Measurements from ENCODE around the gene SGPP1. TPM values are rescaled to one million over a fixed set of nuclear protein-coding genes. Genes with fewer than 3 reads are reported as not detected.
"Not testable (repeated sequence)": the region's sequence is repeated elsewhere in the genome, so short reads cannot be mapped to it uniquely, and the experiment has no call there.

The SGPP1 gene
- total and polyA plus RNA-seq, 12 donors, result 4.0 to 9.0 (median 4.7) TPM

GRCh38 chr14:63752449-63753169 lies 24.7 kb upstream of the SGPP1 start:
- Histone ChIP-seq H3K27ac (no peak overlapping the region), H3K4me1 (no peaks in the 10 kb centered on the region), H3K9me3 (no peaks in the 10 kb centered on the region), H3K27me3 (peaks cover 0 to 11% (median 0%) of the 10 kb centered on the region in 7 donors), H3K36me3 (no peaks in the 10 kb centered on the region), H3K4me3 (no peak overlapping the region)
- ATAC-seq, result no peak
- 74 to 86% methylated on average over 6 of the region's 6 CpGs for WGBS, 2 donors
- DNase-seq, result peak in 1 of 2 donors; percentile 17
- TF ChIP-seq CTCF (IDR thresholded peaks at IDR 0.05), result no peak
- intact Hi-C loops (cut with DNase I), result no loop called here

DNA sequence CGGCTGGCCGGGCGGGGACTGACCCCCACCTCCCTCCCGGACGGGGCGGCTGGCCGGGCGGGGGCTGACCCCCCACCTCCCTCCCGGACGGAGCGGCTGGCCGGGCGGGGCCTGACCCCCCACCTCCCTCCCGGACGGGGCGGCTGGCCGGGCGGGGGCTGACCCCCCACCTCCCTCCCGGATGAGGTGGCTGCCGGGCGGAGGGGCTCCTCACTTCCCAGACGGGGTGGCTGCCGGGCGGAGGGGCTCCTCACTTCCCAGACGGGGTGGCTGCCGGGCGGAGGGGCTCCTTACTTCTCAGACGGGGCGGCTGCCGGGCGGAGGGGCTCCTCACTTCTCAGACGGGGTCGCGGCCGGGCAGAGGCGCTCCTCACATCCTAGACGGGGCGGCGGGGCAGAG lies 23.2 kb upstream of the SGPP1 start:
- H3K27ac ChIP-seq; H3K4me3 ChIP-seq; ATAC-seq; DNase-seq; H3K36me3 ChIP-seq; H3K4me1 ChIP-seq; intact Hi-C loops (cut with DNase I); H3K9me3 ChIP-seq: not testable (repeated sequence)
- H3K27me3 ChIP-seq, result peaks cover 0 to 11% (median 0%) of the 10 kb centered on the region in 7 donors
- 89 to 91% methylated on average over 21 to 39 of the region's 39 CpGs for WGBS, 2 donors

GRCh38 chr14:63747846-63748245 lies 20.0 kb upstream of the SGPP1 start:
- no peak overlapping the region for H3K27ac ChIP-seq
- DNase-seq (no peak), ATAC-seq (no peak)
- peaks cover 0 to 17% (median 0%) of the 10 kb centered on the region in 7 donors for H3K27me3 ChIP-seq
- H3K4me1 ChIP-seq, result no peaks in the 10 kb centered on the region
- TF ChIP-seq CTCF (IDR thresholded peaks at IDR 0.05), result no peak
- intact Hi-C loops (cut with DNase I), result no loop called here
- no peaks in the 10 kb centered on the region for H3K36me3 ChIP-seq
- no peaks in the 10 kb centered on the region for H3K9me3 ChIP-seq
- H3K4me3 ChIP-seq, result no peak overlapping the region
- 47 to 67% methylated on average over 3 of the region's 3 CpGs for WGBS, 2 donors

DNA sequence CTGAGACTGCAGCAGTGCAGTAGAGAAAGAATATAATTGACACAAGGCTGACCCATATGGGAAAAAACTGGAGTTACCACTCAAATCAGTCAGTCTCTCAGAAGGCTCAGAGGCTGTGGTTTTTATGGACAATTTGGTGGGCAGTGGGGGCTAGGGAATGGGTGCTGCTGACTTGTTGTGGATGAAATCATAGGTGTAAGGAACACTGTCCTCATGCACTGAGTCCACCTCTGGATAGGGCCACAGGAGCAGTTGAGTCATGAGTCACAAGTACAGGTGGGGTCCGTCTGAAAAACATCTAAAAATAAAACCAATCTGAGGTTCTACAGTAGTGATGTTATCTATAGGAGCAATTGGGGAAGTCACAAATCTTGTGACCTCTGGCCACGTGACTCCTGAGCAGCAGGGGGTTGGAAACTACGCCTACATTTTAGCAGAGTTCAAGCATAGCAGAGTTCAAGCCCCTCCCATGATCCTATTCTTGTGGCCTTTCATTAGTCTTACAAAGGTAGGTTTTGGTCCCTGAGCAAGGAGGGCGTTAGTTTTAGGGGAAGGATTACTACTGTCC lies 18.1 kb upstream of the SGPP1 start:
- DNase-seq, result no peak
- 39 to 48% methylated on average over 4 of the region's 4 CpGs for WGBS, 2 donors
- peaks cover 0 to 17% (median 0%) of the 10 kb centered on the region in 7 donors for H3K27me3 ChIP-seq
- H3K9me3 ChIP-seq, result no peaks in the 10 kb centered on the region
- H3K36me3 ChIP-seq, result no peaks in the 10 kb centered on the region
- ATAC-seq, result no peak
- H3K4me3 ChIP-seq, result no peak overlapping the region
- H3K27ac ChIP-seq, result no peak overlapping the region
- H3K4me1 ChIP-seq, result no peaks in the 10 kb centered on the region
- TF ChIP-seq CTCF (IDR thresholded peaks at IDR 0.05), result no peak
- intact Hi-C loops (cut with DNase I), result no loop called here

DNA sequence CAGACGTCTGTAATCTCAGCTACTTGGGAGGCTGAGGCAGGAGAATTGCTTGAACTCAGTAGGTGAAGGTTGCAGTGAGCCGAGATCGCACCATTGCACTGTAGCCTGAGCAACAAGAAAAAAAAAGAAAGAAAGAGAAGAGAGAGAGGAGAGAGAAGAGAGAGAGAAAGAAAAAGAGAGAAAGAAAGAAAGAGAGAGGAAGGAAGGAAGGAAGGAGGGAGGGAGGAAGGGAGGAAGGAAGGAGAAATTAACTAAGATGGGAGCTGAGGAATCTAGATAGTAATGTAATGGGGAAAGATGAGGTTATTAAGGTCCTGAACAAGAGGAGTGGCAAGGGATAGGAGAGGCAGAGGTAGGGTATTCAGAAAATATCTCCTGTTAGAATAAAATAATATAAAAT lies 17.4 kb upstream of the SGPP1 start:
- WGBS, 2 donors, result 79 to 81% methylated on average over 3 of the region's 3 CpGs
- no peak overlapping the region for H3K4me3 ChIP-seq
- H3K27ac ChIP-seq, result no peak overlapping the region
- H3K27me3 ChIP-seq, result peaks cover 0 to 16% (median 0%) of the 10 kb centered on the region in 7 donors
- H3K4me1 ChIP-seq, result no peaks in the 10 kb centered on the region
- no peaks in the 10 kb centered on the region for H3K36me3 ChIP-seq
- H3K9me3 ChIP-seq, result no peaks in the 10 kb centered on the region
- TF ChIP-seq CTCF (IDR thresholded peaks at IDR 0.05), result no peak
- intact Hi-C loops (cut with DNase I), result no loop called here
- ATAC-seq (no peak), DNase-seq (no peak)

Measured in heart right ventricle (tissue), 16 donors.